ES-I3 (cell line): Measurements from ENCODE around the gene KHK.

Experiments
- H3K36me3 ChIP-seq: 2 replicates; pipeline ENCODE4 v1.6.1; 2013; ENCODE audit warnings: mild to moderate bottlenecking, low read length, control low read depth, moderate library complexity; ENCODE audit not compliant: insufficient read depth
- H3K4me1 ChIP-seq: 2 replicates; pipeline ENCODE4 v1.6.1; 2013; ENCODE audit warnings: mild to moderate bottlenecking, control low read depth, low read length; ENCODE audit not compliant: insufficient read depth
- H3K9ac ChIP-seq: 2 replicates; pipeline ENCODE4 v1.6.1; 2013; ENCODE audit warnings: low read depth, mild to moderate bottlenecking, low read length, moderate library complexity
- H3K9me3 ChIP-seq: 2 replicates; pipeline ENCODE4 v1.6.1; 2013; ENCODE audit warnings: mild to moderate bottlenecking, low read length, moderate library complexity; ENCODE audit not compliant: control insufficient read depth, insufficient read depth

KHK gene

DNA sequence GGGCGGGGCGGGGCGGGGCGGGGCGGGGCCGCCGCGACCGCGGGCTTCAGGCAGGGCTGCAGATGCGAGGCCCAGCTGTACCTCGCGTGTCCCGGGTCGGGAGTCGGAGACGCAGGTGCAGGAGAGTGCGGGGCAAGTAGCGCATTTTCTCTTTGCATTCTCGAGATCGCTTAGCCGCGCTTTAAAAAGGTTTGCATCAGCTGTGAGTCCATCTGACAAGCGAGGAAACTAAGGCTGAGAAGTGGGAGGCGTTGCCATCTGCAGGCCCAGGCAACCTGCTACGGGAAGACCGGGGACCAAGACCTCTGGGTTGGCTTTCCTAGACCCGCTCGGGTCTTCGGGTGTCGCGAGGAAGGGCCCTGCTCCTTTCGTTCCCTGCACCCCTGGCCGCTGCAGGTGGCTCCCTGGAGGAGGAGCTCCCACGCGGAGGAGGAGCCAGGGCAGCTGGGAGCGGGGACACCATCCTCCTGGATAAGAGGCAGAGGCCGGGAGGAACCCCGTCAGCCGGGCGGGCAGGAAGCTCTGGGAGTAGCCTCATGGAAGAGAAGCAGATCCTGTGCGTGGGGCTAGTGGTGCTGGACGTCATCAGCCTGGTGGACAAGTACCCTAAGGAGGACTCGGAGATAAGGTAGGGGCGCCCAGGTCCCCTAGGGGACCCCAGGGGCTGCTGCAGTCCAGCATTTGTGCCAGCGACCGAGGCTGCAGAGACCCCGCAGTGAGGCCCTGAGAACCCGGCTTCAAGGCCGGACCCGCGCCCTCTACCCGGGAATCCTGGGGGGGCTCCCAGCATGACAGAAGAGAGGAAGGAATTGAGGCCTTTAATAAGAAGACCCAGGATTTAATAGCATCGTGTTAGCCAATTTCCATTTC lies at the start of gene KHK:
Gene KHK (plus strand): TSS at position 49 of the 870 bp plus-strand sequence. CDS start 488 bp downstream, at position 537.
- H3K36me3 ChIP-seq: no peaks in the 10 kb centered on the region
- no peaks in the 10 kb centered on the region; the same call in 1 of the 2 replicates for H3K4me1 ChIP-seq
- no peaks in the 10 kb centered on the region for H3K9me3 ChIP-seq
- peak within 1 kb of the TSS; percentile 85 for H3K9ac ChIP-seq

DNA sequence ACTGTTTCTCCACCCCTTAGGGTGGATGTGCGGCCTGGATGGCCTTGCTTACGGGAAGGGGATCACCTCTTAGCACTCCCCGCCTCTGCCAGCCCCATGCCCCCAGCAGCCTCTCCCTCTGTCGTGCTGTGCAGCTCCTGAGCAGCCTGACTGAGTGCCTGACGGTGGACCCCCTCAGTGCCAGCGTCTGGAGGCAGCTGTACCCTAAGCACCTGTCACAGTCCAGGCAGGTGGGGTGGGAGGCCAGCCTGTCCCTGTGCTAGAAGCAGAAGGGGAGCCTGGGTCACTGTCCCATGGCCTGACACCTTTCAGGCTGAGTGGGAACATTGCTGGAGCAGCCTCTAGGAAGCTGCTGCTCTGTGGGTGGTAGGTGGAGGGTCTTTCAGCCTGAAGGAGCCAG lies 48.6 kb upstream of the KHK start:
- Histone ChIP-seq H3K4me1 (no peaks in the 10 kb centered on the region), H3K9ac (no peak overlapping the region), H3K9me3 (no peaks in the 10 kb centered on the region), H3K36me3 (peaks cover 22% of the 10 kb centered on the region)

DNA sequence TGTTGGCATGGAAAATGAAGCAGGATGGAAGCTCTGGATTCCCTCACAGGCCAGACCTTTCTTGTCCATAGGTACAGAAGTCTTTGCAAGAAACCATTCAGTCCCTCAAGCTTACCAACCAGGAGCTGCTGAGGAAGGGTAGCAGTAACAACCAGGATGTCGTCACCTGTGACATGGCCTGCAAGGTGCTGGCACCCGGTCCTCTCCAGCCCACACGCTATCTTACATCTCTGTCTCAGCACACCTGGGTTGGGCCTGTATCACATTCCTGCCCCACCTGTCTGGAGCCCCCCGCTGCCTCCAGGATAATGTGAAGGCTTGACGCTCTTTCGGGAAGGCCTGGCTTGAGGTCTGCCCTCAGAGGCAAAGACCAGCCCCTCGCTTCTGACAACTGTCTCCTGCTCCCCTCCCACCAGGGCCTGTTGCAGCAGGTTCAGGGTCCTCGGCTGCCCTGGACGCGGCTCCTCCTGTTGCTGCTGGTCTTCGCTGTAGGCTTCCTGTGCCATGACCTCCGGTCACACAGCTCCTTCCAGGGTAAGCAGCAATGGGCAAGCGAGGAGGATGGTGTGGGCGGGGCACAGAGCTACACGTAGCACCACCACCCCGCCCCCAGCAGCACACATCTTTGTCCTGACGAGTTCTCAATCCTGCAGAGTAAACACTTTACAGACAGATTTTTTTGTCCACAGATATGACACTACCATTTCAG lies 47.8 kb upstream of the KHK start:
- Histone ChIP-seq H3K4me1 (no peaks in the 10 kb centered on the region), H3K36me3 (peaks cover 22% of the 10 kb centered on the region), H3K9me3 (no peaks in the 10 kb centered on the region), H3K9ac (no peak overlapping the region)

- Histone ChIP-seq H3K9ac (no peak overlapping the region), H3K9me3 (no peaks in the 10 kb centered on the region), H3K4me1 (no peaks in the 10 kb centered on the region), H3K36me3 (peaks cover 22% of the 10 kb centered on the region)
Measured at GRCh38 chr2:27039426-27039825, 47.1 kb upstream of the KHK start.

DNA sequence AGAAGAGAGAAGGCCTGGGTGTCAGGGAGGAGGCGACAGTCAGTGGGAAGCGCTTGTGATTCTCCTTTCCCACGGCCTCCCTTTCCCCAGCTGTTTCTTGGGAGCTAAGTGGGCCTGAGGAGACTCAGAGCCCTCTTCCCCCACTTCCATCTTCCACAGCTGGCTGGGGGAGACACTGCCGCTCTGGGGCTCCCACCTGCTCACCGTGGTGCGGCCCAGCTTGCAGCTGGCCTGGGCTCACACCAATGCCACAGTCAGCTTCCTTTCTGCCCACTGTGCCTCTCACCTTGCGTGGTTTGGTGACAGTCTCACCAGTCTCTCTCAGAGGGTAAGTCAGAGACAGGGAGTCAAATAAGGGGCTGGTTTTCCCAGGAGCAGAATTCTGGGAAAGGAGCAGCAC lies 46.7 kb upstream of the KHK start:
- Histone ChIP-seq H3K9me3 (no peaks in the 10 kb centered on the region), H3K4me1 (no peaks in the 10 kb centered on the region), H3K9ac (no peak overlapping the region), H3K36me3 (peaks cover 22% of the 10 kb centered on the region)

DNA sequence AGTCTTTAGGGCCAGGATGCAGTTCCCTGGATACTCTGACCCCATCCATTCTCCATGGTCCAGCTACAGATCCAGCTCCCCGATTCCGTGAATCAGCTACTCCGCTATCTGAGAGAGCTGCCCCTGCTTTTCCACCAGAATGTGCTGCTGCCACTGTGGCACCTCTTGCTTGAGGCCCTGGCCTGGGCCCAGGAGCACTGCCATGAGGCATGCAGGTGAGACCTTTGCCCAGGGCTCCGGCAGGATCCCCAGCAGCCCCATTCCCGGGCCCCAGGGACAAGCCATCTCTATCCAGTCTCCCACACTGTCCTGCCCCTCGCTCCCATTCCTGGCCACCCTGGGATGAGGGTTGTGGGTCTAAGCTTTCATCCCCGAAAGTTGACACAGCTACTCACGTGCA lies 46.3 kb upstream of the KHK start:
- H3K9me3 ChIP-seq: no peaks in the 10 kb centered on the region
- no peaks in the 10 kb centered on the region for H3K4me1 ChIP-seq
- H3K36me3 ChIP-seq: peaks cover 22% of the 10 kb centered on the region
- no peak overlapping the region for H3K9ac ChIP-seq

GRCh38 chr2:27041752-27042151 lies 44.8 kb upstream of the KHK start:
- Histone ChIP-seq H3K9ac (no peak overlapping the region), H3K36me3 (peaks cover 13% of the 10 kb centered on the region), H3K4me1 (no peaks in the 10 kb centered on the region), H3K9me3 (no peaks in the 10 kb centered on the region)

GRCh38 chr2:27042159-27042661 lies 44.4 kb upstream of the KHK start:
- Histone ChIP-seq H3K9me3 (no peaks in the 10 kb centered on the region), H3K9ac (no peak overlapping the region), H3K36me3 (peaks cover 11% of the 10 kb centered on the region), H3K4me1 (no peaks in the 10 kb centered on the region)

DNA sequence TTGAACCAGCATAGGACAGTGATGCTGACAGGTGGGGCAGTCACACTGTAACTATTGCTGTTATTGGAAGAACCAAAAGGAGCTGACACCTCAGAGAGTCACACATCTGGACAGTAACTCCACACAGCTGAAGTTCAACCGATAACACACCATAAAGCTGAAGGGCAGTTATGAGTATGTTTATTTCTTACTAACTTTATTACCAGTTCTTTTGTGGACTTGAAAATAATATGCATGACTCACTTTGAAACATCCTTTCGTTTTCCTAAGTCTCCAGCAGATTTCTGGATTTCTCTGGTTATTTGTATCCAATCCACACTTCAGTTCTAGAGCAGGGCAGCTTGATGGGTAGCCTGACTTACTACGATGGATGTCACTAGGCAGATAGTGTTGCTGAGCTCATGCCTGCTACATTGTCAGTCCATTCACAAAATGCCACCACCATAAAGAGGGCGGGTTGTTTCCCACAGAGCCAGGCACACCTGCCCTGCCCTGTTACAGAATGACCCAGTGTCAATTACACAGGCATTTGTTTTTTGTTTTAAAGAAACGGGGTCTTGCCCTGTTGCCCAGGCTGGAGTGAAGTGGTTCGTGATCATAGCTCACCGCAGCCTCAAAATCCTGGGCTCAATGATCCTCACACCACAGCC lies 43.5 kb upstream of the KHK start:
- Histone ChIP-seq H3K9ac (no peak overlapping the region), H3K4me1 (no peaks in the 10 kb centered on the region), H3K36me3 (peaks cover 6% of the 10 kb centered on the region; the same call in 1 of the 2 replicates), H3K9me3 (no peaks in the 10 kb centered on the region)

DNA sequence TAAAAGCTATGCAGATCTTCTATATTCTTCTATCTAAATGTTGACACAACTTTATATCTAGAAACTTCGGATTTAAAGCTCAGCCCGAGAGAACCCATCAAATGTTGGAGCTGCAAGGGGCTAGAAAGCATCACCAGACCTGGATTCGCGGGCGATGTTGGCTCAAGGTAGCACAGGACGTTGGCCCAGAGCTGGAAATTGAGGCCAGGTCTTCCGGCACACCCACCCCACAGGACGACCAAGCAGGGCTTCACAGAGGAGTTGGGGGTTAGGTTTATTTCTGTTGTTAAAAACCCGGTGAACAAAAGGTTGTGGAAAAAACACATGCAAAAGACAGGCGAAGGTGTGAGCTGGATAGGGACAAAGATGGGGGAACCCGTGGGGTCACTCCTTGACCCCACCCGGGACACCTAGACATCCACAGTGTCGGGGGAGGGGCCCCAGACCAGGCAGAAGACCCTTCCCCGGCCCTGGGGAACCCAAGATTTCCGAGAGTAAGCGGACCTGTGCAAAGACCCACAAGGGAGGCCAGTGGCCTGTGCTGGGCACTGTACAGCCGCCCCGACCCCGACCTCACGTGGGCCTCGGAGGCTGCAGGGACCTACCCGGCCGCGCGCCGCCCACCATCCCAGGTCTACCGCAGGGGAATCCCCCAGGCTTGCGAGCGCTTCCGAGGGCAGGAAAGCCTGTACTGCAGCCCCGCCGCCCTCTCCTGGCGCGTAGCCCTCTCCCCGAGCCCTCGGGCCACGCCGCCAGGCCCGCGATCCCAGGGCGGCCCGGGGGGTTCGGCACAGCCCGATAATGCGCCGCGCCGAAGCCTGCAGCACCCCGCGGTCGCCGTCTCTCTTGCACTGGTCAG lies 36.9 kb upstream of the KHK start:
- H3K36me3 ChIP-seq: no peaks in the 10 kb centered on the region
- H3K4me1 ChIP-seq: no peaks in the 10 kb centered on the region
- H3K9ac ChIP-seq: peak overlapping the region; percentile 93
- H3K9me3 ChIP-seq: no peaks in the 10 kb centered on the region

DNA sequence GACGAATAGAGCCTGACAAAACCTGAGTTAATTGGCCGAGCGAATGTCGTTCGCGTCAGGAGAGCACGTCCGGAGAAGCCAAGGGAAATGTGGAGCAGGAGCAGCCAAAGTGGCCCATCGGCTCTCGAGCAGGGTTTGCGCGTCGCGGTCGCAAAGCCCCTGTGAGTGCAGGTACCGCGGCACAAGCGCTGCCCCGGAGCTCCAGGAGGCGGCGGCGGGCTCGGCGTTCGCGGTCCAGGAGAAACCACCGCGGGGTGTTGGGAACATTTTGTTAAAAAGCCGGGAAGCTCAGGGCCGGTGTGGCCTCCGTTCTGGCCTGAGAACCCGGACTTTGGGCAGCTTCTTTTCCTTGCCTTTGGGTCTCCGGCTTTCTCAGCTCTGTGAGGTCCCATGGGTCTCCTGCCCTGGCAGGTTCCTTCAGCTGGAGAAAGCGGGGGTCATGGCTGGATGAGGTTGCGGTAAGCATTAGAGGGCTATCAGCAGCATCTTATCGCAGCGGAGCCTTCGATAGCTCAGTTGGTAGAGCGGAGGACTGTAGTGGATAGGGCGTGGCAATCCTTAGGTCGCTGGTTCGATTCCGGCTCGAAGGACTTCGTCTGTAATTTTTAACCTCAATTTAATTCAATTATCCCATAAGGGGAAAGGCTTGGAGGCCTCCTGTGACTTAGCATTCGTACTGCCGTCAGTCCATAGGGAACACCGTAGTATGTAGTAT lies 36.1 kb upstream of the KHK start:
- peak overlapping the region; percentile 93 for H3K9ac ChIP-seq
- peaks cover 4% of the 10 kb centered on the region for H3K36me3 ChIP-seq
- H3K9me3 ChIP-seq: no peaks in the 10 kb centered on the region
- no peaks in the 10 kb centered on the region for H3K4me1 ChIP-seq

- peaks cover 6% of the 10 kb centered on the region for H3K36me3 ChIP-seq
- no peaks in the 10 kb centered on the region for H3K9me3 ChIP-seq
- H3K4me1 ChIP-seq: no peaks in the 10 kb centered on the region
- peak within 1 kb of the TSS; percentile 93 for H3K9ac ChIP-seq
Measured at GRCh38 chr2:27050996-27051901, 35.3 kb upstream of the KHK start, which contains the start of gene AGBL5. Gene AGBL5, plus strand, starts transcription at chr2:27051668. Its CDS starts 1,291 bp downstream, at chr2:27052959.
